Measurements from ENCODE around the gene SLITRK3. TPM values are rescaled to one million over a fixed set of nuclear protein-coding genes. Genes with fewer than 3 reads are reported as not detected.

The SLITRK3 gene
- total RNA-seq (ENCODE audit: low replicate concordance) = not detected in 2 replicates

GRCh38 chr3:165195640-165196576 is at the start of gene SLITRK3:
TSS of gene SLITRK3 (minus strand) at chr3:165196384. CDS start at chr3:165190830, 5,554 bp downstream.

Other genes starting within 250 kb of the SLITRK3 start
- gene SI, start 117.9 kb downstream of the SLITRK3 start, total RNA-seq (ENCODE audit: low replicate concordance) = not detected in 2 replicates